ENCODE data around the gene ADISSP. TPM values are rescaled to one million over a fixed set of nuclear protein-coding genes. Genes with fewer than 3 reads are reported as not detected.
A peak's percentile ranks its signal among the peaks of the same experiment; 100 is the strongest.

The ADISSP gene
- total and polyA plus RNA-seq, 2 of the 13 experiments (the other 11 are each of a cell fraction or from before 2014, with no cell fraction given) = 38.3 to 90.6 TPM

DNA sequence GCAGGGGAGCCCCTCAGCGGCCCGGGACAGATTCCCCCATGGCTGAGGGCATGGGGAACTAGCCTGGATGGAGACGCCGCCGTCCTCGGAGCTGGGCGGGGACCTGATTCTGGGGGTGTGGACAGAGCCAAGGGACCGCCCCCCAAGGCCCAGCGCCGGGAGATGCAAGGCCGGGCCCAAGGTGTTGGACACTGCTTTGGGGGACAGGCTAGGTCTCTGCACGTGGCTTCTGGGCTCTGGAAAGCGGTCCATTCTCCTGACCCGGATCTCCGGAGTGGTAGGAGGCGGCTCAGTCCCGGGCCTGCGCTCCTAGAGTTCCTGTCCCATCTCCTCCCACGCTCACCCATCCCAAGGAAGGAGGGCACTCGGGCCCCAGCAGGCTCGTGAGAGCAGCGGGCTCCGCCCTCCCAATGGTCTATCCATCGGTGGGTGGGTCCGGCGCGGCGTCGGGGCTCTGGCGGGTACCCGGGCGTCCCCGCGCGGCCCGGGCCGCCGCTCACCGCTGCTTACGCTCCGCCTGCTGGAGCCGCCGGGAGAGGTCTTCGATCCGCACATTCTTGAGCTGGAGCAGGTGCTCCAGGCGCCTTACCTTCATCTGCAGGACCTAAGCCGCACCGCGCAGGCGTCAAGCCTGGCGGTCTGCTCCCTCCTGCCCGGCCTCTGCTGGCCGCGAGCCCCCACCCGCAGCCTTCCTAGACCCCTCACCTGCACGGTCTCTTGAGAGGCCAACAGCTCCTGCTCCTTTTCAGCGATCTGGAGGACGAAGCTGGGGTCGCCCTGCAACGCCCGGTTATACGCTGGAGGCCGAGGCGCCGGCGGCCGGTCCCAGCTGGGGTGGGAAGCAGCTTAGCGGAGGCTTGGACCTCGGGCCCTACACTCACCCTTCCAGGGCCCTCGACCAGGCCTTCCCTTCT, 10.4 kb upstream of the ADISSP start (continued):
- no peak for TF ChIP-seq ZNF75D (CRISPR knock-in tag; IDR thresholded peaks at IDR 0.05; ENCODE audit: borderline replicate concordance)
- TF ChIP-seq GATAD2A (CRISPR knock-in tag; IDR thresholded peaks at IDR 0.05) = no peak
- TF ChIP-seq ZMYM4 (CRISPR knock-in tag; IDR thresholded peaks at IDR 0.05) = peak; percentile 6; the same call in 1 of the 2 replicates
- TF ChIP-seq, protein P1, sequence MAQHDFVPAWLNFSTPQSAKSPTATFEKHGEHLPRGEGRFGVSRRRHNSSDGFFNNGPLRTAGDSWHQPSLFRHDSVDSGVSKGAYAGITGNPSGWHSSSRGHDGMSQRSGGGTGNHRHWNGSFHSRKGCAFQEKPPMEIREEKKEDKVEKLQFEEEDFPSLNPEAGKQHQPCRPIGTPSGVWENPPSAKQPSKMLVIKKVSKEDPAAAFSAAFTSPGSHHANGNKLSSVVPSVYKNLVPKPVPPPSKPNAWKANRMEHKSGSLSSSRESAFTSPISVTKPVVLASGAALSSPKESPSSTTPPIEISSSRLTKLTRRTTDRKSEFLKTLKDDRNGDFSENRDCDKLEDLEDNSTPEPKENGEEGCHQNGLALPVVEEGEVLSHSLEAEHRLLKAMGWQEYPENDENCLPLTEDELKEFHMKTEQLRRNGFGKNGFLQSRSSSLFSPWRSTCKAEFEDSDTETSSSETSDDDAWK (CRISPR knock-in tag; IDR thresholded peaks at IDR 0.05) = no peak
- no peak; the same call in 1 of the 2 replicates for TF ChIP-seq RNF2 (conservative IDR thresholded peaks at IDR 0.05; ENCODE audit: low read depth)
- TF ChIP-seq ZNF713 (CRISPR knock-in tag; IDR thresholded peaks at IDR 0.05) = peak; percentile 61; the same call in 1 of the 2 replicates
- TF ChIP-seq ZBTB3 (CRISPR knock-in tag; IDR thresholded peaks at IDR 0.05; ENCODE audit: borderline replicate concordance, low read depth) = no peak
- no peak for TF ChIP-seq NCOR1 (IDR thresholded peaks at IDR 0.05; ENCODE audit: borderline replicate concordance, low read length)
- TF ChIP-seq, protein P2, sequence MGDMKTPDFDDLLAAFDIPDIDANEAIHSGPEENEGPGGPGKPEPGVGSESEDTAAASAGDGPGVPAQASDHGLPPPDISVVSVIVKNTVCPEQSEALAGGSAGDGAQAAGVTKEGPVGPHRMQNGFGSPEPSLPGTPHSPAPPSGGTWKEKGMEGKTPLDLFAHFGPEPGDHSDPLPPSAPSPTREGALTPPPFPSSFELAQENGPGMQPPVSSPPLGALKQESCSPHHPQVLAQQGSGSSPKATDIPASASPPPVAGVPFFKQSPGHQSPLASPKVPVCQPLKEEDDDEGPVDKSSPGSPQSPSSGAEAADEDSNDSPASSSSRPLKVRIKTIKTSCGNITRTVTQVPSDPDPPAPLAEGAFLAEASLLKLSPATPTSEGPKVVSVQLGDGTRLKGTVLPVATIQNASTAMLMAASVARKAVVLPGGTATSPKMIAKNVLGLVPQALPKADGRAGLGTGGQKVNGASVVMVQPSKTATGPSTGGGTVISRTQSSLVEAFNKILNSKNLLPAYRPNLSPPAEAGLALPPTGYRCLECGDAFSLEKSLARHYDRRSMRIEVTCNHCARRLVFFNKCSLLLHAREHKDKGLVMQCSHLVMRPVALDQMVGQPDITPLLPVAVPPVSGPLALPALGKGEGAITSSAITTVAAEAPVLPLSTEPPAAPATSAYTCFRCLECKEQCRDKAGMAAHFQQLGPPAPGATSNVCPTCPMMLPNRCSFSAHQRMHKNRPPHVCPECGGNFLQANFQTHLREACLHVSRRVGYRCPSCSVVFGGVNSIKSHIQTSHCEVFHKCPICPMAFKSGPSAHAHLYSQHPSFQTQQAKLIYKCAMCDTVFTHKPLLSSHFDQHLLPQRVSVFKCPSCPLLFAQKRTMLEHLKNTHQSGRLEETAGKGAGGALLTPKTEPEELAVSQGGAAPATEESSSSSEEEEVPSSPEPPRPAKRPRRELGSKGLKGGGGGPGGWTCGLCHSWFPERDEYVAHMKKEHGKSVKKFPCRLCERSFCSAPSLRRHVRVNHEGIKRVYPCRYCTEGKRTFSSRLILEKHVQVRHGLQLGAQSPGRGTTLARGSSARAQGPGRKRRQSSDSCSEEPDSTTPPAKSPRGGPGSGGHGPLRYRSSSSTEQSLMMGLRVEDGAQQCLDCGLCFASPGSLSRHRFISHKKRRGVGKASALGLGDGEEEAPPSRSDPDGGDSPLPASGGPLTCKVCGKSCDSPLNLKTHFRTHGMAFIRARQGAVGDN (CRISPR knock-in tag; IDR thresholded peaks at IDR 0.05) = peak; percentile 93
- no peak for TF ChIP-seq ONECUT2 (CRISPR knock-in tag; IDR thresholded peaks at IDR 0.05)
- TF ChIP-seq ZSCAN12 (CRISPR knock-in tag; IDR thresholded peaks at IDR 0.05) = no peak
- TF ChIP-seq ZKSCAN8 (CRISPR knock-in tag; IDR thresholded peaks at IDR 0.05; ENCODE audit: borderline replicate concordance) = no peak
- TF ChIP-seq ZNF160 (CRISPR knock-in tag; IDR thresholded peaks at IDR 0.05) = no peak
- no peak for TF ChIP-seq ZNF773 (CRISPR knock-in tag; IDR thresholded peaks at IDR 0.05; ENCODE audit: borderline replicate concordance)
- TF ChIP-seq TBX2 (CRISPR knock-in tag; IDR thresholded peaks at IDR 0.05; ENCODE audit: borderline replicate concordance) = peak; percentile 34; the same call in 1 of the 2 replicates
- TF ChIP-seq CENPT (CRISPR knock-in tag; IDR thresholded peaks at IDR 0.05; ENCODE audit: low read depth) = peak; percentile 75; the same call in 1 of the 2 replicates
- no peak for TF ChIP-seq SNAPC2 (CRISPR knock-in tag; IDR thresholded peaks at IDR 0.05)
- TF ChIP-seq JUNB (CRISPR knock-in tag; IDR thresholded peaks at IDR 0.05; ENCODE audit: borderline replicate concordance) = no peak
- TF ChIP-seq TRIM24 (CRISPR knock-in tag; IDR thresholded peaks at IDR 0.05) = no peak
- TF ChIP-seq, protein P3, sequence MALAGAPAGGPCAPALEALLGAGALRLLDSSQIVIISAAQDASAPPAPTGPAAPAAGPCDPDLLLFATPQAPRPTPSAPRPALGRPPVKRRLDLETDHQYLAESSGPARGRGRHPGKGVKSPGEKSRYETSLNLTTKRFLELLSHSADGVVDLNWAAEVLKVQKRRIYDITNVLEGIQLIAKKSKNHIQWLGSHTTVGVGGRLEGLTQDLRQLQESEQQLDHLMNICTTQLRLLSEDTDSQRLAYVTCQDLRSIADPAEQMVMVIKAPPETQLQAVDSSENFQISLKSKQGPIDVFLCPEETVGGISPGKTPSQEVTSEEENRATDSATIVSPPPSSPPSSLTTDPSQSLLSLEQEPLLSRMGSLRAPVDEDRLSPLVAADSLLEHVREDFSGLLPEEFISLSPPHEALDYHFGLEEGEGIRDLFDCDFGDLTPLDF (CRISPR knock-in tag; IDR thresholded peaks at IDR 0.05) = no peak
- TF ChIP-seq, protein P4, sequence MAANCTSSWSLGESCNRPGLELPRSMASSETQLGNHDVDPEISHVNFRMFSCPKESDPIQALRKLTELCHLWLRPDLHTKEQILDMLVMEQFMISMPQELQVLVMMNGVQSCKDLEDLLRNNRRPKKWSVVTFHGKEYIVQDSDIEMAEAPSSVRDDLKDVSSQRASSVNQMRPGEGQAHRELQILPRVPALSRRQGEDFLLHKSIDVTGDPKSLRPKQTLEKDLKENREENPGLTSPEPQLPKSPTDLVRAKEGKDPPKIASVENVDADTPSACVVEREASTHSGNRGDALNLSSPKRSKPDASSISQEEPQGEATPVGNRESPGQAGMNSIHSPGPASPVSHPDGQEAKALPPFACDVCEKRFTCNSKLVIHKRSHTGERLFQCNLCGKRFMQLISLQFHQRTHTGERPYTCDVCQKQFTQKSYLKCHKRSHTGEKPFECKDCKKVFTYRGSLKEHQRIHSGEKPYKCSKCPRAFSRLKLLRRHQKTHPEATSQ (CRISPR knock-in tag; IDR thresholded peaks at IDR 0.05; ENCODE audit: borderline replicate concordance) = no peak

Data from HepG2 (cell line).